ENCODE results near the gene MALAT1. TPM values are rescaled to one million over a fixed set of nuclear protein-coding genes. Genes with fewer than 3 reads are reported as not detected.
"Not testable (repeated sequence)": the region's sequence is repeated elsewhere in the genome, so short reads cannot be mapped to it uniquely, and the experiment has no call there.

MALAT1 gene
- total RNA-seq, 1 donor from 2014 or later: 8,069 TPM

DNA sequence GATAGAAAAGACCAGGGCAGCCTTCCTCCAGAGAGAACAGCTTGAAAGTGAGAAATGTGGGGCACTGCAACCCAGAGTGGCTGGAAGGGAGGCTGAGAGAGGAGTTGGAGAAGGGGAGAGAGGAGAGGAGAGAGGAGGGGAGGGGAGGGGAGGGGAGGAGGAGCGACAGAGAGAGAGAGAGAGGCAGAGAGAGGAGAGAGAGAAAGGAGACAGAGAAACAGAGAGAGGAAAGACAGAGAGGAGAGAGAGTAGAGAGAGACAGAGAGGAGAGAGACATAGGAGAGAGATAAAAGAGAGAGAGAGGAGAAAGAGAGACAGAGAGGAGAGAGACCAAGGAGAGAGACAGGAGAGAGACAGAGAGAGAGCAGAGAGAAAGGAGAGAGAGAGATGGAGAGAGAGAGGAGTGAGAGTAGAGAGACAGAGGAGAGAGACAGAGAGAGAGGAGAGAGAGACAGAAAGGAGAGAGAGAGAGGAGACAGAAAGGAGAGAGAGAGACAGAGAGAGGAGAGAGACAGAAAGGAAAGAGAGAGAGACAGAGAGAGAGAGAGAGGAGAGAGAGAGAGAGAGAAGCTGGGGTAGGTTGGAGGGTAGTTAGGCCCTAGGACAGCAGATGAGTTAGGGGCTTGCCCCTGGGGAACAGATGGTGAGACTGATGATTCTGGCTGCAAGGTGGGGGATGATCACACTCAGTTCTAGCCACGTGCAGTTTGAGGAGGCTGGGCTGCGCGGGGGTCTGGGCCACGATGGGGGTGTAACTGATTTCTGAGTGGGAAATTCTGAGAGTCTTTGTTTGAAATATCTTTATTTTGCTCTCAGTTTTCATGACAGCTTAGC is 17.5 kb downstream of the MALAT1 start:
- DNase-seq (ENCODE audit: low read depth): no peak

DNA sequence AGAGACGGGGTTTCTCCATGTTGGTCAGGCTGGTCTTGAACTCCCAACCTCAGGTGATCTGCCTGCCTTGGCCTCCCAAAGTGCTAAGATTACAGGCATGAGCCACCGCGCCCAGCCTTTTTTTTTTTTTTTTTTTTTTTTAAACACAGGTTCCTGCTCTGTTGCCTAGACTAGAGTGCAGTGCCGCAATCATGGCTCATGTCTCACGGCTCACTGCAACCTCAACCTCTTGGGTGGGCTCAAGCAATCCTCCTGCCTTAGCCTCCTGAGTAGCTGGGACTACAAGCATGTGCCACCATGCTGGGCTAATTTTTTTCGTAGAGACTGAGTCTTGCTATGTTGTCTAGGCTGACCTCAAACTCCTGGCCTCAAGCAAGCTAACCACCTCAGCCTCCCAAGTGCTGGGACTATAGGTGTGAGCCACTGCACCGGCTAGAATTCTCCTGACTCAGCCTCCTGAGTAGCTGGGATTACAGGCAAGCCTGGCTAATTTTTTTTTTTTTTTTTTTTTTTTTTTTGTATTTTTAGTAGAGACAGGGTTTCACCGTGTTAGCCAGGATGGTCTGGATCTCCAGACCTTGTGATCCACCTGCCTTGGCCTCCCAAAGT is 20.2 kb downstream of the MALAT1 start:
- DNase-seq (ENCODE audit: low read depth): not testable (repeated sequence)

DNA sequence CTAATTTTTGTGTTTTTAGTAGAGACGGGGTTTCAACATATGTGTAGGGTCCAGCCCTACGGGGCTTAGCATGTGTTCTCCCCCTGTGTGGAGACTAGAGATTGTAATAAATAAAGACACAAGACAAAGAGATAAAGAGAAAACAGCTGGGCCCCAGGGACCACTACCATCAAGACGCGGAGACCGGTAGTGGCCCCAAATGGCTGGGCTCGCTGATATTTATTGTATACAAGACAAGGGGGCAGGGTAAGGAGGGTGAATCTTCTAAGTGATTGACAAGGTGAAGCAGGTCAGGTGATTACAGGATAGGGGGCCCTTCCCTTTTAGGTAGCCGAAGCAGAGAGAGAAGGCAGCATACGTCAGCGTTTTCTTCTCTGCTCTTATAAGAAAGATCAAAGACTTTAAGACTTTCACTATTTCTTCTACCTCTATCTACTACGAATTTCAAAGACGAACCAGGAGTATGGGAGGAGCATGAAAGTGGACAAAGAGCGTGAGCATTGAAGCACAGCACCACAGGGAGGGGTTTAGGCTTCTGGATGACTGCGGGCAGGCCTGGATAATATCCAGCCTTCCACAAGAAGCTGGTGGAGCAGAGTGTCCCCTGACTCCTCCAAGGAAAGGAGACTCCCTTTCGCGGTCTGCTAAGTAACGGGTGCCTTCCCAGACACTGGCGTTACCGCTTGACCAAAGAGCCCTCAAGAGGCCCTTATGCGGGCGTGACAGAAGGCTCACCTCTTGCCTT is 23.1 kb downstream of the MALAT1 start:
- DNase-seq (ENCODE audit: low read depth): not testable (repeated sequence)

DNA sequence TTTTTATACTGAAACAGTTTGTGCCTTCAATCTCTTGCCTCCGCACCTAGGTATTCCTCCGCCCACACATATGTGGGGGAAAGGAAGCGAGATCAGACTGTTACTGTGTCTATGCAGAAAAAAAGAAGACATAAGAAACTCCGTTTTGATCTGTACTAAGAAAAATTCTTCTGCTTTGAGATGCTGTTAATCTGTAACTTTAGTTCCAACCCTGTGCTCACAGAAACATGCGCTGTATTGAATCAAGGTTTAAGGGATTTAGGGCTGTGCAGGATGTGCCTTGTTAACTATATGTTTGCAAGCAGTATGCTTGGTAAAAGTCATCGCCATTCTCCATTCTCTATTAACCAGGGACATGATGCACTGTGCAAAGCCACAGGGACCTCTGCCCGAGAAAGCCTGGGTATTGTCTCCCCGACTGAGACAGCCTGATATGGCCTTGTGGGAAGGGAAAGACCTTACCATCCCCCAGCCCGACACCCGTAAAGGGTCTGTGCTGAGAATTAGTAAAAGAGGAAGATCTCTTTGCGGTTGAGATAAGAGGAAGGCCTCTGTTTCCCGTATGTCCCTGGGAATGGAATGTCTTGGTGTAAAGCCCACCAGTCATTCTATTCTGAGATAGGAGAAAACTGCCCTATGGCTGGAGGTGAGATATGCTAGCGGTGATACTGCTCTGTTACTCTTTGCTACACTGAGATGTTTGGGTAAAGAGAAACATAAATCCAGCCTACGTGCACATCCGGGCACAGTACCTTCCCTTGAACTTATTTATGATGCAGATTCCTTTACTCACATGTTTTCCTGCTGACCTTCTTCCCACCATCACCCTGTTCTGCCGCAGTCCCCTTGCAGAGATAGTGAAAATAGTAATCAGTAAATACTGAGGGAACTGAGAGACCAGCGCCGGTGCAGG is 24.1 kb downstream of the MALAT1 start:
- not testable (repeated sequence) for DNase-seq (ENCODE audit: low read depth)

DNA sequence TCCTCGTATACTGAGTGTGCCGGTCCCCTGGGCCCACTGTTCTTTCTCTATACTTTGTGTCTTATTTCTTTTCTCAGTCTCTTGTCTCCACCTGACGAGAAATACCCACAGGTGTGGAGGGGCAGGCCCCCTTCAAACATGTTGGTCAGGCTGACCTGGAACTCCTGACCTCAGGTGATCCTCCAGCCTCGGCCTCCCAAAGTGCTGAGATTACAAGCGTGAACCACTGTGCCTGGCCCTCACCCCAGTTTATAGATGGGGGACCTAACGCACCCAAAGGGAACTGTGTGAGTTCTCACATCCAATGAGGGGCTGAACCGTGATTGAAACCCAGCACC is 24.8 kb downstream of the MALAT1 start:
- DNase-seq (ENCODE audit: low read depth): not testable (repeated sequence)

DNA sequence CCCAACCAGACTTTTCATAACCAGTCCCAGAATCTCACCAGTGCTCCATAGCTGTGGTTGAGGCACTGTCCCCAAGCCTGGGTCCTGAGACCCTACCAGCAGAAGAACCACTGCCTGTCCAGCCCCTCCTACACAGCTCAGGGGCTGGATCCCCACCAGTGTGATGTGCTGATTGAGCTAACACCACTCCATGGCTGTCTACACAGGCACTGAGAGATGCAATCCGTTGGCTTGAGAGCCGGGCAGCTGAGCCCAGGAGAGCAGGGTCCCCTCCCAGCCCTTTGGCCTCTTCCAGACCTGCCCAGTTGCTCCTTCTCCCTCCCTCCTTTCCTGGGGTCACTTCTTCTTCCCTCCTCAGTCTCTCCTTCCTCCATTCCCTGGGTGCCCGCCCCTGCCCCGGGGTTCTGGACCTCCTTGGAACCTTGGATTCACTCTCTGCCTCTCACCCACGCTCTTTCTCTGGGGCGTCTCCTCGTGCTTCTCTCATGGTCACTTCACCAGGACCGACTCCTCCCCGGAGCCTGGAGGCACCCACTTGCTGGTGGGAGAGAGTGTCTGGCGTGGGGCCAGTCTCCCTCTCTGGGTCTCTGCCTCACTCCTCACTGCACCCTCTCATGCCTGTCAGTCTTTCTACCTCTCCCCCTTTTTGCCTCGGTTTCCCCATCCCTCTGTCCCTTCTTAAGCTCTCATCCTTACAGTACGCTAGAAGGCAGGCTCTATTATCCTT is 25.3 kb downstream of the MALAT1 start:
- no peak for DNase-seq (ENCODE audit: low read depth)

DNA sequence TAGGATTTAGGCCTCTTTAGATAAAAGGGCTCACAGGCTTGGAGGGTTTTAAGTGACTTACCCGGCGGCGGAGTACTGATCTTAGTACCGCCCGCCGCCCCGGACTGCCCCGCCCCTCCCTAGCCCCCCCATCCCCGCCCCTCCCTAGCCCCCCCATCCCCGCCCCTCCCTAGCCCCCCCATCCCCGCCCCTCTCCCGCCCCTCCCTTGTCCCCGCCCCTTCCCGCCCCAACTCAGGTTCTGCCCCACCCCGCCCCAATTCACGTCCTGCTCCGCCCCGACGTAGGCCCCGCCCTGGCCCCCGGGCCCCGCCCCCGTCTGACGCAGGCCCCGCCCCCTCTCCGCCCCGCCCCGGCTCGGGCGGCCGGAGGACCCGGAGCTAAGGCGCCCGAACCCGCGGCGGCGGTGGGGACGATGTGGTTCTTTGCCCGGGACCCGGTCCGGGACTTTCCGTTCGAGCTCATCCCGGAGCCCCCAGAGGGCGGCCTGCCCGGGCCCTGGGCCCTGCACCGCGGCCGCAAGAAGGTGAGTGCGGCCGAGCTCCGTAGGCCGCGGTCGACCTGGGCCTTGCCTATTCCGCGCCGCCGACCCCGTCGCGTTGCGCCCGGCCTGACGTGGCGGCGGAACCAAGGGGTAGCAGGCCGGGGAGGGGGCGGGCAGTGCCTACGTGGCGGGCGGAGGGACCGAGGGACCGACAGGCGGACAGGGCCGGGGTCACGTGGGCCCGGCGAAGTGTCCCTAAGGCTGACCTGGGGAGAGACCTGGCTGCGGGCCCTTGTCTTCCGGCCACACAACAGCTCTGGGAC is 26.1 kb downstream of the MALAT1 start, which contains the start of gene SCYL1:
Gene SCYL1 (plus strand): TSS at position 343 of the 805 bp plus-strand sequence. CDS start 71 bp downstream, at position 414.
- DNase-seq (ENCODE audit: low read depth): peak; percentile 77

DNA sequence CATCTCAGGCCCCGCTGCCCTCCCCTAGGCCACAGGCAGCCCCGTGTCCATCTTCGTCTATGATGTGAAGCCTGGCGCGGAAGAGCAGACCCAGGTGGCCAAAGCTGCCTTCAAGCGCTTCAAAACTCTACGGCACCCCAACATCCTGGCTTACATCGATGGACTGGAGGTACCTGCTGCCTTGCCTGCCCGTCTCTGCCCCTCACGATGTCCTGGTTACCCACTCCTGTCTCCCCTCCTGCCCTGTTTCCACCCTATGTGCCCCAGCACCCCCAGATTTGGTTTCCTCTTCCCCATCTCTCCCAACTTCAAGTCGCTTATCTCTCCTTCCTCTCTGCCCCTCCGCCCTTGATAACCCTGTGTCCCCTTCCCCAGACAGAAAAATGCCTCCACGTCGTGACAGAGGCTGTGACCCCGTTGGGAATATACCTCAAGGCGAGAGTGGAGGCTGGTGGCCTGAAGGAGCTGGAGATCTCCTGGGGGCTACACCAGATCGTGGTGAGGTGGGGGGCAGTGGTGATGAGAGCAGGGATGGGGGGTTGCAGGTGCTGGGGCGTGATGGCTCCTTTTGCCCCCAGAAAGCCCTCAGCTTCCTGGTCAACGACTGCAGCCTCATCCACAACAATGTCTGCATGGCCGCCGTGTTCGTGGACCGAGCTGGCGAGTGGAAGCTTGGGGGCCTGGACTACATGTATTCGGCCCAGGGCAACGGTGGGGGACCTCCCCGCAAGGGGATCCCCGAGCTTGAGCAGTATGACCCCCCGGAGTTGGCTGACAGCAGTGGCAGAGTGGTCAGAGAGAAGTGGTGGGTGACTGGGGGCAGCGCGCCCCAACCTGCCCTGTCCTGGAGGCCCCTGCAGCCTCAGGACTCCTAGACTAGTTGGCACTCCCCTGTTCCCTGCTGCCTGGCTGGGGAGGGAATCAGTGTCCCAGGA is 27.0 kb downstream of the MALAT1 start:
- DNase-seq (ENCODE audit: low read depth): no peak

DNA sequence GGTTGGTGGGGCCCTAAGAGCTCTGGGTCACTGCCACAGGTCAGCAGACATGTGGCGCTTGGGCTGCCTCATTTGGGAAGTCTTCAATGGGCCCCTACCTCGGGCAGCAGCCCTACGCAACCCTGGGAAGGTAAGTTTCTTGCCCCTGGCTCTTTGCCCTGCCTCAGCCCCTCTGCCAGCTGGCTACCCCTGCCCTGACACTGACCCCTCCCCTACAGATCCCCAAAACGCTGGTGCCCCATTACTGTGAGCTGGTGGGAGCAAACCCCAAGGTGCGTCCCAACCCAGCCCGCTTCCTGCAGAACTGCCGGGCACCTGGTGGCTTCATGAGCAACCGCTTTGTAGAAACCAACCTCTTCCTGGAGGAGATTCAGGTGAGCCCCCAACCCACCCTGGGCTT is 27.9 kb downstream of the MALAT1 start:
- DNase-seq (ENCODE audit: low read depth): no peak

DNA sequence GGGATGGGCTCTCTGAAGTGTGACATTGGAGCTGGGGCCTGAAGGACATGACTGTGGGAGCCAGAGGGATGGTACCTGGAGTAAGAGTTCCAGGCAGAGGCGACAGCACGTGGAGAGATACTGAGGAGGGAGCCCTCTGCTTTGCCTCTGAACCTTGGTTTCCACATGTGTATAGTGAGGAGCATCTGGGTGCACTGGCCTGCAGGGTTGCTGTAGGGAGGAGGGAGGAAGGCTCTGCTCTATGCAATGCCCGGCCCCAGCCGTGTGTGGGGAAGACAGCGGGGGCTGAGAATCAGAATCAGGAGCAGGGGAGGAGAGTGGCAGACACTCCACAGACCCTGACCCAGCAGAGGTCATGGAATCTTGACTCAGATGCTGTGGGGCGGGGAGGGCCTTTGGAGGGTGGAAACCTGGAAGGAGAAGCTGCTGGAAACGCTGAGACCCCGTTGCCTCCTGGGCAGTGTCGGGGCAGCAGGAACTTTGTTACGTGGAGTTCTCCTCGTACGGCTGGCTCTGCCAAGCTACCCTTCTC is 30.0 kb downstream of the MALAT1 start:
- no peak for DNase-seq (ENCODE audit: low read depth)

DNA sequence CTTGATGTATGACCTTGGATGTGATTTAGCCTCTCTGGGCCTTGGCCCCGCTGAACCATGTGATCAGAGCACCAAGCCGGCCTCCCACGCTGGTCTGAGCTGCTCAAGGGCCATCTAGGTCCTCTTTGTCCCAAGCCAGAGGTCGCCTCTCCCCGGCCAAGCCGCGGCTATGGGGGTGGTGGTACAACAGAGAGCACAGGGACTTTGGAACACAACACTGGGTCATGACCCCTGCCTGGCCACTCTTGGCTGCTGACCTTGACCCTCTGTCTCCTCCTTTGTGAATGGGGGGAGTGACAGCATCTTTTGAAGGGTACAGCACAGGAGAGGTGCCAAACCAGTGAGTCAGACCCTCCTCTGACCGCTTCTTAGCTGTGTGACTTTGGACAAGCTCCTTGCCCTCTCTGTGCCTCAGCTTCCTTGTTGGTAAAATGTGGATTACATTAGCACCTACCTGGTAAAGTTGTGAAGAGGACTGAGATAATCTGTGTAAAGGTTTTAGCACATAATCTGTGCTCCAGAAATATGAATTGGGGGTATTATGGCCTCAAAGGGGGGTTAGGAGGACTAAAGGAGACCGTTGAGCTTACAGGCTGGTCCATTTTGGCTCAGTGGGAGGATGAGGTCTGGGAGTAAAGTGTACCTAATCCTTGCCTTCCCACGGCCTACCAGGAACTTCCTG is 30.8 kb downstream of the MALAT1 start:
- no peak for DNase-seq (ENCODE audit: low read depth)

DNA sequence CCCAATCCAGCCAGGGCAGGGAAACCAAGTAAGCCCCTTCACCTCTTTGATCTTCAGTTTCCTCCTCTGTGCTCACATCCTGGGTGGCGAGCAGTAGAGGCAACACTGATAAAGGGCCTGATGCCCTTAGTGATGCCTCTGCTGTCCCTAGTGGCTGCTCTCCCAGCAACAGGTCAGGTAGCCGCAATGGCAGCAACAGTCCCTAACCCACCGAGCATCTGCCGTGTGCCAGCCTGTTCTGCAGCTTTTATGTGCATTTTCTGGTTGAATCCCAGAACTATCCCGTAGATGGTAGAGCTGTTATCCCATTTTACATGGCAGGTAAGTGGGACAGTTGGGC is 31.3 kb downstream of the MALAT1 start:
- no peak for DNase-seq (ENCODE audit: low read depth)

DNA sequence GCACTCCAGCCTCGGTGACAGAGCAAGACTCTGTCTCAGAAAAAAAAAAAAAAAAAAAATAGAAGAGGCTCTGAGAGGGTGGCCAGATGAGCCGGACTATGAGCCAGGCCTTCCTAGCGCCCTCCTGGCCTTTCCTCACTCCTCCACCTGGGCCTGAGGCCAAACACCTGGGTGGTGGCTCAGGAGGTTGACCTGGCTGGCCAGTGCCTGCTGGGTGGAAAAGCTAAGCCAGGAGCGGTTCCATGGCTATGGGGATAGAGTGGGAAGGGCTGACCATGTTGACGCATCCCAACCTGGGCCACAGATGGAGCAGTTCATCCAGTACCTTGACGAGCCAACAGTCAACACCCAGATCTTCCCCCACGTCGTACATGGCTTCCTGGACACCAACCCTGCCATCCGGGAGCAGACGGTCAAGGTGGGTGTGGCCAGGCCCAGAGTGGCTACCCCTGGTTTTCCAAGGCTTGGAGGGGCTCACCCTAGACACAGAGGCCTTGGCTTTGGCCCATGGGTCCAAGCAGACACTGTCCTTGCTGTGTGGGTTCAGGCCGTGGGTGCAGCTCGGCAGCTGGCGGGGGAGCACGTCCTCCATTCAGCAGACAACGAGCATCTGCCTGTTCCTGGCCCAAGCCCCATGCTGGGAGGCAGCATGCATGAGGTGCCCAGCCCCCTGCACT is 33.7 kb downstream of the MALAT1 start:
- DNase-seq (ENCODE audit: low read depth): no peak

DNA sequence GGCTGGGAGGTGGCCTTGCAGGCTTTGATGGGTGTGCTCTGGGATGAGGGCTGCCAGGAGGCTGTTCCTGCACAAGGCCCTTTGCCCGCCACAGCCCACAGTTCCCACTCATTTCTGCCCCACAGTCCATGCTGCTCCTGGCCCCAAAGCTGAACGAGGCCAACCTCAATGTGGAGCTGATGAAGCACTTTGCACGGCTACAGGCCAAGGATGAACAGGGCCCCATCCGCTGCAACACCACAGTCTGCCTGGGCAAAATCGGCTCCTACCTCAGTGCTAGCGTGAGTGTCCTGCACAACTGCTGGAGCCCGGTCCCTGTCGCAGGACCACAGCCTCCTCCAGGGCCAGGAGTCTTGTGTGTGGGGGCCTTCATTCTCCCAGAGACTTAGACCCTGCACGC is 36.3 kb downstream of the MALAT1 start:
- no peak for DNase-seq (ENCODE audit: low read depth)

DNA sequence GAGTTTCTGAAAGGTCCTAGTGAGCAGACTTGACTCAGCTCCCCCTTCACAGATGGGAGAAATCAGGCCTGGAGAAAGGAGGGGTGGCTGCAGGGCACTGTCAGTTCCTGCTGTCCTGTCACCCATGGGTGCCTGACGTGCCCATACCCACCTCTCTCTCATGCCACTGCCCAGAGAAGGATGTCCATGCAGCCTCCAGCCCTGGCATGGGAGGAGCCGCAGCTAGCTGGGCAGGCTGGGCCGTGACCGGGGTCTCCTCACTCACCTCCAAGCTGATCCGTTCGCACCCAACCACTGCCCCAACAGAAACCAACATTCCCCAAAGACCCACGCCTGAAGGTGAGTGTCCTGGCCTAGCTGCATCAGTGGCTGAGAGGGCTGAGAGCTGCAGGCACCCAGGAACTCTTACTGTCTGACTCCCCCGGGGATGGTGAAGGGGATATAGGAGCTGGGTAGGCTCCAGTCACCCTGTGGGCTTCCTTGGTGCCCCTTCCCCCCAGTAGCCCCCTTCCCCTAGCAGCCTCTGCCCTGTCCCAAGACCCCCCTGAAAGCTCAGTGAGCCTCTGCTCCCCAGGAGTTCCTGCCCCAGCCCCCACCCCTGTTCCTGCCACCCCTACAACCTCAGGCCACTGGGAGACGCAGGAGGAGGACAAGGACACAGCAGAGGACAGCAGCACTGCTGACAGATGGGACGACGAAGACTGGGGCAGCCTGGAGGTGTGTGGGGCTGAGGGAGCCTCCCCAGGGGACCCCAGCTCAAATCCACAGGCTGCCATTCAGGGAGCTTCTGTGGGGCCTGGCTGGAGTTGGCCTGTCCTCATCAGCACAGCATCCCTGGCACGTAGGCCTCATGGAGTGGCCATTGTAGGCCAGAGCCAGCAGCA is 37.8 kb downstream of the MALAT1 start:
- no peak for DNase-seq (ENCODE audit: low read depth)

DNA sequence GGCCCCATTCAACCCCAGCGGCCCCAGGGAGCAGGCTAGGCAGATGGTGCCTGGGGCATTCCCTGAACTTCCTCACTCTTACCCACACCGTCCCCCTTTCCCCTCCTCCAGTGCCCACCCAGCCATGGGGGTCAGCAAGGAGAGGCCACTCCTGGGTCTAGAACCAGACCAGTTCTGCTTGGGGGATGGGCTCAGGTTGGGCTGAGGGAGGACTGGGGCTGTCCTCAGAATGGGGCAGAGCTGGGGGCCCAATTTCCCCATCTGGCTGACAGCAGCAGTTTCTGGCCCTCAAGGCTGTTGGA is 38.4 kb downstream of the MALAT1 start:
- DNase-seq (ENCODE audit: low read depth): no peak
